Transverse colon (tissue), 4 donors: ENCODE data around the gene ZNF253. TPM values are rescaled to one million over a fixed set of nuclear protein-coding genes. Genes with fewer than 3 reads are reported as not detected.
"Not testable (repeated sequence)": the region's sequence is repeated elsewhere in the genome, so short reads cannot be mapped to it uniquely, and the experiment has no call there.

Experiments used
- DNase-seq: peaks from one replicate; pipeline ENCODE4 v3.0.0-alpha.2; 2019
- H3K27ac ChIP-seq, 4 donors: fragments of 200-600 bp; sonication (generic); 2 replicates each; pipeline ENCODE4 v1.5.1; 2016 to 2018; ENCODE audit warnings: inconsistent platforms in 4 of 4
- H3K27me3 ChIP-seq: fragments of 200-600 bp; sonication (generic); 2 replicates; pipeline ENCODE4 v1.5.1; 2017; ENCODE audit warnings: inconsistent platforms
- H3K36me3 ChIP-seq, 4 donors: fragments of 200-600 bp; sonication (generic); 2 replicates each; pipeline ENCODE4 v1.5.1; 2017 to 2019; ENCODE audit warnings: inconsistent platforms in 4 of 4
- H3K4me1 ChIP-seq, 4 donors: fragments of 200-600 bp; sonication (generic); 2 replicates each; pipeline ENCODE4 v1.5.1; 2017 to 2020; ENCODE audit warnings: inconsistent platforms in 4 of 4
- H3K4me3 ChIP-seq, 4 donors: fragments of 200-600 bp; sonication (generic); 1 replicate in 1 of 4; 2 replicates in 3 of 4; pipeline versions ENCODE4 v1.5.1 to v1.6.1; 2017 to 2019; ENCODE audit warnings: inconsistent platforms in 4 of 4
- H3K9me3 ChIP-seq, 2 donors: fragments of 200-600 bp; sonication (generic); 2 replicates each; pipeline ENCODE4 v1.5.1; 2017 to 2019; ENCODE audit warnings: inconsistent platforms in 2 of 2
- CTCF ChIP-seq, 5 experiments: fragments of 200-600 bp in 3 of 5; fragments of 450-650 bp in 2 of 5; sonication (generic) in 3 of 5; IDR thresholded peaks; 1 replicate in 2 of 5; 2 replicates in 3 of 5; pipeline ENCODE4 v1.5.1; 2016 to 2017; ENCODE audit warnings: antibody characterized with exemption in 5 of 5, inconsistent platforms in 3 of 5, mild to moderate bottlenecking in 2 of 5, moderate library complexity in 1 of 5
- EP300 ChIP-seq: sonication (generic); formaldehyde crosslinking; IDR thresholded peaks from one replicate; pipeline ENCODE4 v1.6.1; 2017; ENCODE audit warnings: antibody characterized with exemption, low read depth
- POLR2A ChIP-seq: fragments of 450-650 bp; IDR thresholded peaks from one replicate; pipeline ENCODE4 v1.6.1; 2016; ENCODE audit warnings: antibody characterized with exemption, mild to moderate bottlenecking, moderate library complexity
- POLR2AphosphoS5 ChIP-seq, 3 donors: sonication (generic); formaldehyde crosslinking; IDR thresholded peaks; one replicate each; pipeline ENCODE4 v1.6.1; 2016; ENCODE audit warnings: antibody characterized with exemption in 3 of 3
- WGBS, 2 donors: methylation state at CpG; one replicate each; pipeline ENCODE4 v1.1.5; 2018; ENCODE audit warnings: low coverage in 1 of 2; 5-methylcytosine and 5-hydroxymethylcytosine counted together
- in situ Hi-C, 4 donors: fragments of 200-750 bp; cut with MboI; loops; one replicate each; pipeline versions ENCODE4 v1.15.0 to v1.15.1; 2017; ENCODE audit warnings: low sequenced_read_pairs in 3 of 4, low pct_ligation_motif_present in 1 of 4, low pct_unique_long_range_greater_than_20kb in 1 of 4
- intact Hi-C: fragments of 100-400 bp; cut with DNase I; formaldehyde crosslinking; loops from one replicate; pipeline ENCODE4 v1.15.1; 2023; ENCODE audit warnings: low total_unique reads
- total RNA-seq, 4 donors: library from RNA; depleted of rRNA; stranded (reverse); fragments of >200 nt; gene quantifications; one replicate each; pipeline ENCODE4 v1.1.0, GENCODE V29; 2016

Gene ZNF253
- total RNA-seq, 4 donors from 2014 or later = 3.7 to 41.6 (median 12.6) TPM

GRCh38 chr19:19860756-19861390, 4.8 kb upstream of the ZNF253 start:
- WGBS, 2 donors = 47 to 59% methylated on average over 3 to 29 of the region's 29 CpGs
- intact Hi-C loops (no loop called here), in situ Hi-C loops (no loop called here)
- H3K4me1 ChIP-seq = peaks cover 0 to 3% (median 0%) of the 10 kb centered on the region in 4 donors
- DNase-seq = no peak
- peaks cover 9% of the 10 kb centered on the region for H3K27me3 ChIP-seq
- H3K4me3 ChIP-seq = peak overlapping the region in 2 of 4 donors; percentile 19 to 25
- no peak for TF ChIP-seq POLR2AphosphoS5 (IDR thresholded peaks at IDR 0.05)
- no peak for TF ChIP-seq CTCF (IDR thresholded peaks at IDR 0.05)
- TF ChIP-seq POLR2A = no peak
- no peaks in the 10 kb centered on the region for H3K9me3 ChIP-seq
- H3K36me3 ChIP-seq = no peaks in the 10 kb centered on the region
- no peak overlapping the region for H3K27ac ChIP-seq

- peaks cover 3 to 5% of the 10 kb centered on the region in 2 donors for H3K9me3 ChIP-seq
- peaks cover 2 to 23% (median 12%) of the 10 kb centered on the region in 4 donors for H3K4me1 ChIP-seq
- TF ChIP-seq POLR2AphosphoS5 (IDR thresholded peaks at IDR 0.05) = no peak
- no peak for TF ChIP-seq POLR2A
- TF ChIP-seq EP300 = no peak
- intact Hi-C loops = no loop called here
- peak; percentile 19 for DNase-seq
- no peaks in the 10 kb centered on the region for H3K36me3 ChIP-seq
- H3K27me3 ChIP-seq = no peaks in the 10 kb centered on the region
- peak overlapping the region; percentile 57 to 83 (median 76) for H3K4me3 ChIP-seq
- H3K27ac ChIP-seq = peak overlapping the region; percentile 90 to 98 (median 94)
- 5 to 11% methylated on average over 13 to 23 of the region's 23 CpGs for WGBS, 2 donors
- in situ Hi-C loops = no loop called here
Observed at GRCh38 chr19:19866611-19867248, 1.0 kb downstream of the ZNF253 start.

- H3K27ac ChIP-seq, H3K27me3 ChIP-seq, H3K4me3 ChIP-seq, in situ Hi-C loops, DNase-seq, intact Hi-C loops: not testable (repeated sequence)
- Histone ChIP-seq H3K9me3 (peaks cover 12 to 13% of the 10 kb centered on the region in 2 donors), H3K36me3 (peaks cover 0 to 15% (median 5%) of the 10 kb centered on the region in 4 donors), H3K4me1 (peaks cover 2 to 21% (median 12%) of the 10 kb centered on the region in 4 donors)
- 87 to 90% methylated on average over 4 to 5 of the region's 5 CpGs for whole genome bisulfite sequencing, 2 donors
Observed at GRCh38 chr19:19870086-19870485, 4.4 kb downstream of the ZNF253 start.

DNA sequence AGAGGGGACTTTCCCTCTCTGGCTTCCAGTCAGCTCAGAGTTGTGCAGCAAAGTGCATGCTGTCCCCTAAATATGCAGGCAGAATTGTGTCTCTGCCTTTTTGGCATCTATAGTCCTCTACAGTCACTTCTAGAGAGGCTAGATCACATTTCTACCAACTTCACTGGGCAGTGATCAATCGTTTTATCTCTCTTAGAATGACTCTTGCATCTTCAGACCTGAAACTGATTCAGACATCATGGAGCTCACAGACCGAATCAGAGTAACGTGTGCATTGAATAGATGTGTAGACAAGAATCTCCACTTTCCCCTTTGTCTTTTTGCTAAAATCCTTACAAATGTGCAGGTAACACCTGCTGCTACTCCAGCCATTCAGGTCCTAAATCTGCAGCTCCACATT, 6.2 kb downstream of the ZNF253 start:
- WGBS, 2 donors = 73 to 89% methylated on average over 3 of the region's 3 CpGs
- intact Hi-C loops = no loop called here

More for the DNA sequence above, 6.2 kb downstream of the ZNF253 start:
- Histone ChIP-seq H3K27ac (no peak overlapping the region), H3K4me1 (peaks cover 2 to 17% (median 12%) of the 10 kb centered on the region in 4 donors), H3K9me3 (peaks cover 15 to 17% of the 10 kb centered on the region in 2 donors), H3K36me3 (peaks cover 0 to 16% (median 7%) of the 10 kb centered on the region in 4 donors), H3K4me3 (no peak overlapping the region), H3K27me3 (no peaks in the 10 kb centered on the region)
- TF ChIP-seq CTCF (IDR thresholded peaks at IDR 0.05) (no peak), POLR2AphosphoS5 (IDR thresholded peaks at IDR 0.05) (no peak), EP300 (no peak)
- DNase-seq = no peak
- in situ Hi-C loops = no loop called here
